NCI-H146 treated with DMSO at 0.1 percent for 48 hours (cell line): ENCODE results near the gene PTPN14.

ENCODE experiments used
- DNase-seq: peaks from one replicate; lab custom pipeline; 2025; ENCODE audit not compliant: unreplicated experiment; lab: John Stamatoyannopoulos, UW

The PTPN14 gene

GRCh38 chr1:214379236-214379970 is 172.0 kb downstream of the PTPN14 start:
- DNase-seq, result no peak

- no peak for DNase-seq
These were observed 172.9 kb downstream of the PTPN14 start for GRCh38 chr1:214378492-214378891.

- no peak for DNase-seq
These were observed 173.5 kb downstream of the PTPN14 start for GRCh38 chr1:214377886-214378285.

DNA sequence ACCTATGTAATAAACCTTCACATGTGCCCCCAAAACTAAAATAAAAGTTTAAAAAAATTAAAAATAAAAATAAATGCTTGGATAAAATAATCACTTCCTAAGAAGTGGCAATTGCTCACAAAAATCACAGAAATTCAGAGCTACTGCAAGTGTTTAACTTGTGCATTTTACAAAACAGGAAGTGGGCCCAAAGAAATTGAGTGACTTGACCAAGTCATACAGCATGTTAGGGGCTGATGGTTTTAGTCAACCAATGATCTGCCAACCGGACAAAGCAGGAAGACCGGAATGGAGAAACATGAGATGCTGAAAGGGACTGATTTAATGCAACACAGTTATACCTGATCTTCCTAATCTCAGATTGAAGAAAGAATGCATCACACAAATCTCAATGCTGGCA is 173.9 kb downstream of the PTPN14 start:
- DNase-seq, result no peak

GRCh38 chr1:214372092-214372491 is 179.3 kb downstream of the PTPN14 start:
- no peak for DNase-seq

DNA sequence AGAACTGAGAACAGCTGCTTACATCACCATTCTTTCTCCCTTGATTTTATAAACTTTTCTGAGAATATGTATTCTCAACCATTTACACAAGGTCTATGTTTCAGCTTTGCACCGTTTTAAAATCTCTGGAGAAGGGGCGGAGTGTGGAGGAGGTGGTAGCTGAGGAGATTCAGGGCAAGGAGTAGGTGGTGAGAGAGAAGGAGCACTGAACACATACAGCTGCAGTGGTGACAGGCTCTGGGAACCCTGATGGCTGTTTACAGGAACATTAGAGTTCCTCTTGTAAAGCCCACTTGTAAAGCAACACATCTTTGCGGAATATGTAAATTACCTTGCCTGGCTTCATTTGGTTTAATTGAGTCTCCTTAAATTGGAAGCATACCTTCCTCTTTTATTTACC is 180.8 kb downstream of the PTPN14 start:
- no peak for DNase-seq

DNA sequence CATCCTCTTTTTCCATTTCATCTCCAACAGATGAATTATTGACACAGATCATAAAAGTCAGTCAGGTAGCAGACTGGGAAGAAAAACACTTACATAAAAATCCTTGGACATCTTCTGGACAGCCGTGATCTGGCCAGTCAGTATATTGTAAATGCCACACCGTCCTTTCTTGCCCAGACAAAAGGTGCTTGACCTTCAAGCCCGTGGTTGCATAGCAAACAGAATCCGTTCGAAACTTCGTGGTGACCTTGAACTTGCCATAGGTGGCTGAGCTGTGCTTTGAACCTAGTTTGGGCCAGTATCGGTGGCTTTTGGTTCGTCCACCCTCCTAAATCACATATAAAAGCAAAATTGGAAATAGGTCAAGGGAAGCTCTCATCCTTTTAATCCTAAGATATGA is 182.0 kb downstream of the PTPN14 start:
- no peak for DNase-seq

DNA sequence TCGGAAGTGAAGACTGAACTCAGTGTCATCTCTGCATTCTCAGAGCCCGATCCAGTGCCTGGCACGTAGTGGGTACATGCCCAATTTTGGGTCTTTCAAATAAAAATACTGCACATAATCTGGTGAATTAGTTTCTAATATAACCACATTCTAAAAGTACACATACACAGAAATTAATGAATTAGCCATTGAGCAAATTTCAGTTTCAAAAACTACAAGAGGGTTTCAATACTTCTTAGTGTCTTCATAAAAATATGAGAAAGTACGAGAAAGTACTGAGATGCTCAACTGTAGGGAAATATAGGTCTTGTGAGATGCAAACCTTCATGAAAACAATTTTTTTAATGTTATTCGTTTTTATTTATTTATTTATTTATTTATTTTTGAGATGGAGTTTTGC is 183.6 kb downstream of the PTPN14 start:
- DNase-seq, result no peak

DNA sequence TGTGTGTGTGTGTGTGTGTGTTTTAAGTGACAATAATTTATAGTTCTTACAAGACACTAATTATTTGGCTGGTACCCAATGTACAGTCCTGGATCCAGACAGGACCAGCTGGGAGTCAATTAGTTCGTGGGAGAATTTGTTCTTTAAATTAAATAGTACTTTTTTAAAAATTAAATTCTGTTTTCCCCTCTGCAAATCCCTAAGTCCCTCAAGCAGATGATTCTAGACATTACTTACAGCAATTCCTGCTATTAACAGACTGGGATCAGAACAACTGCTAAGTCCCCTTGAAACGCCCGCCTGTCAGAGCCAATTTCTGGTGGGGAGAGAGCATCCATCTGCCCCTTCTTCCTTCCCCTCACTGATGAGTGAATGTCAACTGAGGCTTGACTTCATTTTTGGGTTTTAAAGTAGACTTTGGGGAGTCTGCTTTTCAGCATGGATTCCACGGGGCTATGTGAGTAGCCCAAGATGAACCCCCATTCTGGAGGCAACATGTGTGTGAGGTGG is 186.6 kb downstream of the PTPN14 start:
- no peak for DNase-seq

DNA sequence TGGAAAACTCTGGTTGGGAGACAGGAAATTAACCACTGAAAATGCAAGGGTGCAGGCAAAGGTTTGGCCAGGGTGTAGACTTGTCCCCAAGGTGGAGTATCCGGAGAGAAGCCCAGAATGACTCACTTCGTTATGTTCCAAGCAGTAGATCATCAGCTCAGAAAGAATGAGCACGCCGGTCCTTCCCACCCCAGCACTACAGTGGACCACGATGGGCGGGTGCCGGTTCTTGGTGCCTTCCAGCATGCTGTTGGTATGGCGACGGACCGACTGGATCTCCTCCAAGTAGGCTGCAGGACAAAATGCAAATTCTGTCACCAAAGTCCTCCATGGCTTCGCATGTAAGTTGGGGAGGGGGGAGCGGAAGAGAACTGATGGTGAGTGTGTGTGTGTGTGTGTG is 187.0 kb downstream of the PTPN14 start:
- DNase-seq, result no peak

DNA sequence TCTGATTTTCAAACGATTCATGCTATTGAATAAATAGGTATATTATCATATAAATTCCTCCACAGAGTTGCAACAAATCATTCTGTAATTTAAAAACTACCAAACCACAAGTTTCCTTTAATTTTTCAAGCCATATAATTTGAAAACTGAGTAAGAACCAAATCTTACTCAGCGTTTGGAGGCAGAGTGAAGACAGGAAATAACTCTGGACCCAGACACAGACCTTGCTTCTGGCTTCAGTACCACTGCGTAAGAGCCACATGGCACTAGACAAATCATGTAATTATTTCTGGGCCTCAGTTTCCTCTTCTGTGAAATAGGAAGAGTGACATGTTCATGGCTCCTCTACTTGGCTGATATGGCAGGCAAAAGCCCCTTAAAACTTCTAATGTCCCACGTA is 188.0 kb downstream of the PTPN14 start:
- DNase-seq, result no peak

- no peak for DNase-seq
These were observed 189.1 kb downstream of the PTPN14 start for GRCh38 chr1:214362188-214362882.

DNA sequence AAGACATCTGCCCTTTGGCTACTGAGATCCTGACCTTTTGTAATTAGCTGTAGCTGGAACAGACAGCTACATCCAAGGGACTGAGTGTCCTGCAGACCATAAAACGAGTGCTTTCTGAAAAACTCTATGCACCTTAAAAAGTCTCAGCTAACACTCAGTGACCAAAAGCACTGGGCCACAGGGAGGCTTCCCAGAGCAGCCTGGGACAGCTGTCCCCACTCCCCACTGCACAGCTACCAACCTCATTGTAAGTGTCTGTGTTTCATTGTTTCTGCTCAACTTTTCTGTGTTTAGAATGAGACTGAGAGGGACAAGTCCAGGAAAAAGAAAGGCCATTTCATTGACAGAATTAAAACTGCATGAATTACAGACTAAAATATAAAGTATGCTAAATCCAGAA is 189.8 kb downstream of the PTPN14 start:
- DNase-seq, result no peak

- DNase-seq, result no peak
These were observed 190.8 kb downstream of the PTPN14 start for GRCh38 chr1:214360525-214361164.

DNA sequence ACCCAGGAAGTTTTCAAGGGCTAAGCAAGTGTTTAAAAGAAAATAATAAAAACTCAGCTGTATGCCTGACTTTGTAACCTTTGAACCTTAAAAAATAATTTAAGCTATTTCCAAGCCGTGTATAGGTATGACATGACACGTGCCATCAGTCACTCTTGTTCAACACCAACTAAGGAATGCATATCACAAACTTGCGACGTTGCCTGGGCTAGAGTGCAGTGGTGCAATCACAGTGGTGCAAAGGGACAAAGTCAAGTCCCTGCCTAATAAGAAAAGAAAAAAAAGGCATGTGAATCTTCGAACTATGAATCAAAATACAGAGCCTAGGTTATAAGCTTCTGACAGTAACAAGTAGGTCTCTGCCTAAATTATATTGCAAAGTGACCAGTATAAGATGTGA is 191.3 kb downstream of the PTPN14 start:
- no peak for DNase-seq

DNA sequence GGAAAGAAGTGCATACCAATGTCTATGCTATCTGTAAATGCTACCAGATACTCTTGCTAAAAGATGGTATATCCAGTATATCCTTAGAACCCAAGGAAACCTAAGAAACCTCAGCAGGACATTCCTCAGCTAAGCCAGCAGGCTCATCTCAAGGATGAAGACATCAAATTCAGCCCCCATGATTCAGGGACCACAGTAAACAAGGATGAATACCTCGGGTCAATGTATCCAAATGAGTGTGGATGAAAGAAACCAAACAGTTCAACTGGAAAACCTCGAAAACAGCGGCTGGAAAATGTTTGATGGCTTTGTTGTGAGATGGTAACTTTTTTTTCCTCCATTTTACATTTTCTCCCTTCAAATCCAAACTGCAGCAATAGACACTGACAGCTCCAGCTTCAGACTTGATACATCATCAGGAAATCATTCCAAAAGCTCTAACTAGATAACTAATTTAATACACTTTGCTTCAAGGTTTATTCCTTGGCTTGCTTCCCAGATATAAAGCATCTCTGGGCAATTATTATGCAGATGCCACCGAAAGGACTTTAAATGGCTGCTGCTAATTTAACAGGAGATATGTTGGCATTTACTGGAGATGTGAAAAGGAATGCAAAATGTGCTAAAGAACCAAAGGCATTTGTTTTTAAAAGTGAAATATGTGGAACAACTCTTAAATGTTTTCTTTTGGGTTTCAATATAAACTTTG is 196.8 kb downstream of the PTPN14 start:
- DNase-seq, result no peak

GRCh38 chr1:214352838-214353237 is 198.6 kb downstream of the PTPN14 start:
- no peak for DNase-seq

- no peak for DNase-seq
These were observed 199.7 kb downstream of the PTPN14 start for GRCh38 chr1:214351551-214352277.

GRCh38 chr1:214349781-214350180 is 201.6 kb downstream of the PTPN14 start:
- no peak for DNase-seq

DNA sequence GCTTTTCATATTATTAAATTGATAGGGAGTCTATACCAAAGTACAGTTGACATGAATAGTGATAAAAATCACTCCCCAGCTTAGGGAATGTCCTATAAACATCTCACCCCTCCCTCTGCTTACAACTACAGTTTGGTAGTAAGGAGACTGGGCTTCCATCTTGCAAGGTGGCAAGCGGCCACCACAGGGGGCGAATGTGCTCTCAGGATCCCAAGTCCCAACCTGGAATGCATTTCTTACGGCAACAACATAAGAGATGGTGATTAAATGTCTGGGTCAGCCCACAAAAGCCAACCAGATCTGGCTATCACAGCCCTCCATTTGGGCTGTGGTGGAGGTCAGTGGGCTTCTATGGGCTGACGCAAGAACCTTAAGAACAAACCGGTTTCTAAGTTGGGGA is 202.4 kb downstream of the PTPN14 start:
- no peak for DNase-seq

GRCh38 chr1:214344897-214345296 is 206.5 kb downstream of the PTPN14 start:
- DNase-seq, result no peak
